ENCODE measurements around the gene SIPA1L3. TPM values are rescaled to one million over a fixed set of nuclear protein-coding genes. Genes with fewer than 3 reads are reported as not detected.
A peak's percentile ranks its signal among the peaks of the same experiment; 100 is the strongest.

Gene SIPA1L3
- total and polyA plus RNA-seq, 2 of the 13 experiments (the other 11 are each of a cell fraction or from before 2014, with no cell fraction given) = 5.5 to 7.7 TPM

DNA sequence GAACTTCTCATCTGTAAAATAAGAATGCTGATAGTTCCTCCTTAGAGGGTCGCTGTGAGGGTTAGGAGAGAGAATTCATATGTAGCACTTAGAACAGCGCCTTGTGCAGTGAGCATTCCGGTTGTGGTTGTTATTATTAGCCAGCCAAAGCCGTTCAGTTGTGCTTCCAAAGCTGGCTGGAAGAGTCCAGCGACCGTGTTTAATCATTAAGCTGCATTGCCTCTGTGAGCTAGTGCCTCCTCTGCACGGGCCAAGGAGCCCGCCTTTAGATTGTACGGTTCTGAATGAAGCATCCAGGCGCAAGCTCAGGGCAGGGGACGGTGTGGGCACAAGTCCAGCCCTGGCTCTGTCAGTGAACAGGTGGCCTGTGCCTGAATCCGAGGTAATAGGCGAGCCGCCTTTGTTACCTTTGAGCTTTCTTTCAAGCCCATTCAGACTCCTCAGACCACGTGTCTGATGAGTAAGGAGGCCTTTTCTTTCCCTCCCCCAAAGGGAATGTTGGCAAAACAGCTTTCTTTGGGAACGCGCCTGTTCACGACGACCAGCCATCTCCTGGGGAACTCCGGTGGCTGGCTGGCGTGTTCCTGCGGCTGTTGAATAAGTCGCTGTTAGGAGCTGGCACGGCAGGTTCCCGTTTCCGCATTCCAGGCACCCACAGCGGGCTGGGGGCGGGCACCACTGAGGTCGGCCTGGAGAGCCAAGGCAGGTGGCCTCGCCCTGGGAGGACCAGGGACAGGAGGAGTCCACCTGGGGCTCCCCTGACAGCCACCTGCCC, 25.1 kb downstream of the SIPA1L3 start (continued):
- TF ChIP-seq GZF1 (CRISPR knock-in tag; IDR thresholded peaks at IDR 0.05) = no peak; the same call in 1 of the 2 replicates
- no peak for TF ChIP-seq STAT5B (CRISPR knock-in tag; IDR thresholded peaks at IDR 0.05)
- no peak for TF ChIP-seq ZNF773 (CRISPR knock-in tag; IDR thresholded peaks at IDR 0.05; ENCODE audit: borderline replicate concordance)
- TF ChIP-seq STAG1 (CRISPR knock-in tag; IDR thresholded peaks at IDR 0.05) = peak; percentile 3; the same call in 1 of the 2 replicates
- TF ChIP-seq ARNT (IDR thresholded peaks at IDR 0.05) = no peak
- TF ChIP-seq, protein P1, sequence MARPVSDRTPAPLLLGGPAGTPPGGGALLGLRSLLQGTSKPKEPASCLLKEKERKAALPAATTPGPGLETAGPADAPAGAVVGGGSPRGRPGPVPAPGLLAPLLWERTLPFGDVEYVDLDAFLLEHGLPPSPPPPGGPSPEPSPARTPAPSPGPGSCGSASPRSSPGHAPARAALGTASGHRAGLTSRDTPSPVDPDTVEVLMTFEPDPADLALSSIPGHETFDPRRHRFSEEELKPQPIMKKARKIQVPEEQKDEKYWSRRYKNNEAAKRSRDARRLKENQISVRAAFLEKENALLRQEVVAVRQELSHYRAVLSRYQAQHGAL (CRISPR knock-in tag; IDR thresholded peaks at IDR 0.05; ENCODE audit: not compliant biosample characterization) = no peak
- no peak for TF ChIP-seq MTF2 (CRISPR knock-in tag; IDR thresholded peaks at IDR 0.05; ENCODE audit: borderline replicate concordance)
- peak; percentile 64 for TF ChIP-seq ZFX (CRISPR knock-in tag; IDR thresholded peaks at IDR 0.05; ENCODE audit: low read depth)
- TF ChIP-seq, protein P2, sequence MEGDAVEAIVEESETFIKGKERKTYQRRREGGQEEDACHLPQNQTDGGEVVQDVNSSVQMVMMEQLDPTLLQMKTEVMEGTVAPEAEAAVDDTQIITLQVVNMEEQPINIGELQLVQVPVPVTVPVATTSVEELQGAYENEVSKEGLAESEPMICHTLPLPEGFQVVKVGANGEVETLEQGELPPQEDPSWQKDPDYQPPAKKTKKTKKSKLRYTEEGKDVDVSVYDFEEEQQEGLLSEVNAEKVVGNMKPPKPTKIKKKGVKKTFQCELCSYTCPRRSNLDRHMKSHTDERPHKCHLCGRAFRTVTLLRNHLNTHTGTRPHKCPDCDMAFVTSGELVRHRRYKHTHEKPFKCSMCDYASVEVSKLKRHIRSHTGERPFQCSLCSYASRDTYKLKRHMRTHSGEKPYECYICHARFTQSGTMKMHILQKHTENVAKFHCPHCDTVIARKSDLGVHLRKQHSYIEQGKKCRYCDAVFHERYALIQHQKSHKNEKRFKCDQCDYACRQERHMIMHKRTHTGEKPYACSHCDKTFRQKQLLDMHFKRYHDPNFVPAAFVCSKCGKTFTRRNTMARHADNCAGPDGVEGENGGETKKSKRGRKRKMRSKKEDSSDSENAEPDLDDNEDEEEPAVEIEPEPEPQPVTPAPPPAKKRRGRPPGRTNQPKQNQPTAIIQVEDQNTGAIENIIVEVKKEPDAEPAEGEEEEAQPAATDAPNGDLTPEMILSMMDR (CRISPR knock-in tag; IDR thresholded peaks at IDR 0.05) = peak; percentile 27; the same call in 1 of the 2 replicates
- peak; percentile 84 for TF ChIP-seq ZNF501 (CRISPR knock-in tag; IDR thresholded peaks at IDR 0.05)
- TF ChIP-seq, protein P3, sequence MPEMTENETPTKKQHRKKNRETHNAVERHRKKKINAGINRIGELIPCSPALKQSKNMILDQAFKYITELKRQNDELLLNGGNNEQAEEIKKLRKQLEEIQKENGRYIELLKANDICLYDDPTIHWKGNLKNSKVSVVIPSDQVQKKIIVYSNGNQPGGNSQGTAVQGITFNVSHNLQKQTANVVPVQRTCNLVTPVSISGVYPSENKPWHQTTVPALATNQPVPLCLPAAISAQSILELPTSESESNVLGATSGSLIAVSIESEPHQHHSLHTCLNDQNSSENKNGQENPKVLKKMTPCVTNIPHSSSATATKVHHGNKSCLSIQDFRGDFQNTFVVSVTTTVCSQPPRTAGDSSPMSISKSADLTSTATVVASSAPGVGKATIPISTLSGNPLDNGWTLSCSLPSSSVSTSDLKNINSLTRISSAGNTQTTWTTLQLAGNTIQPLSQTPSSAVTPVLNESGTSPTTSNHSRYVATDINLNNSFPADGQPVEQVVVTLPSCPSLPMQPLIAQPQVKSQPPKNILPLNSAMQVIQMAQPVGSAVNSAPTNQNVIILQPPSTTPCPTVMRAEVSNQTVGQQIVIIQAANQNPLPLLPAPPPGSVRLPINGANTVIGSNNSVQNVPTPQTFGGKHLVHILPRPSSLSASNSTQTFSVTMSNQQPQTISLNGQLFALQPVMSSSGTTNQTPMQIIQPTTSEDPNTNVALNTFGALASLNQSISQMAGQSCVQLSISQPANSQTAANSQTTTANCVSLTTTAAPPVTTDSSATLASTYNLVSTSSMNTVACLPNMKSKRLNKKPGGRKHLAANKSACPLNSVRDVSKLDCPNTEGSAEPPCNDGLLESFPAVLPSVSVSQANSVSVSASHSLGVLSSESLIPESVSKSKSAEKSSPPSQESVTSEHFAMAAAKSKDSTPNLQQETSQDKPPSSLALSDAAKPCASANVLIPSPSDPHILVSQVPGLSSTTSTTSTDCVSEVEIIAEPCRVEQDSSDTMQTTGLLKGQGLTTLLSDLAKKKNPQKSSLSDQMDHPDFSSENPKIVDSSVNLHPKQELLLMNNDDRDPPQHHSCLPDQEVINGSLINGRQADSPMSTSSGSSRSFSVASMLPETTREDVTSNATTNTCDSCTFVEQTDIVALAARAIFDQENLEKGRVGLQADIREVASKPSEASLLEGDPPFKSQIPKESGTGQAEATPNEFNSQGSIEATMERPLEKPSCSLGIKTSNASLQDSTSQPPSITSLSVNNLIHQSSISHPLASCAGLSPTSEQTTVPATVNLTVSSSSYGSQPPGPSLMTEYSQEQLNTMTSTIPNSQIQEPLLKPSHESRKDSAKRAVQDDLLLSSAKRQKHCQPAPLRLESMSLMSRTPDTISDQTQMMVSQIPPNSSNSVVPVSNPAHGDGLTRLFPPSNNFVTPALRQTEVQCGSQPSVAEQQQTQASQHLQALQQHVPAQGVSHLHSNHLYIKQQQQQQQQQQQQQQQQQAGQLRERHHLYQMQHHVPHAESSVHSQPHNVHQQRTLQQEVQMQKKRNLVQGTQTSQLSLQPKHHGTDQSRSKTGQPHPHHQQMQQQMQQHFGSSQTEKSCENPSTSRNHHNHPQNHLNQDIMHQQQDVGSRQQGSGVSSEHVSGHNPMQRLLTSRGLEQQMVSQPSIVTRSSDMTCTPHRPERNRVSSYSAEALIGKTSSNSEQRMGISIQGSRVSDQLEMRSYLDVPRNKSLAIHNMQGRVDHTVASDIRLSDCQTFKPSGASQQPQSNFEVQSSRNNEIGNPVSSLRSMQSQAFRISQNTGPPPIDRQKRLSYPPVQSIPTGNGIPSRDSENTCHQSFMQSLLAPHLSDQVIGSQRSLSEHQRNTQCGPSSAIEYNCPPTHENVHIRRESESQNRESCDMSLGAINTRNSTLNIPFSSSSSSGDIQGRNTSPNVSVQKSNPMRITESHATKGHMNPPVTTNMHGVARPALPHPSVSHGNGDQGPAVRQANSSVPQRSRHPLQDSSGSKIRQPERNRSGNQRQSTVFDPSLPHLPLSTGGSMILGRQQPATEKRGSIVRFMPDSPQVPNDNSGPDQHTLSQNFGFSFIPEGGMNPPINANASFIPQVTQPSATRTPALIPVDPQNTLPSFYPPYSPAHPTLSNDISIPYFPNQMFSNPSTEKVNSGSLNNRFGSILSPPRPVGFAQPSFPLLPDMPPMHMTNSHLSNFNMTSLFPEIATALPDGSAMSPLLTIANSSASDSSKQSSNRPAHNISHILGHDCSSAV (CRISPR knock-in tag; IDR thresholded peaks at IDR 0.05; ENCODE audit: borderline replicate concordance) = no peak
- 0 out of 2 replicates have a peak, but pooled peaks have one; percentile 22 for TF ChIP-seq ZBTB38 (CRISPR knock-in tag; IDR thresholded peaks at IDR 0.05)
- TF ChIP-seq TBX2 (CRISPR knock-in tag; IDR thresholded peaks at IDR 0.05; ENCODE audit: borderline replicate concordance) = peak; percentile 40; the same call in 1 of the 2 replicates
- TF ChIP-seq ZNF546 (CRISPR knock-in tag; conservative IDR thresholded peaks at IDR 0.05) = peak; percentile 74; the same call in 1 of the 2 replicates
- no peak for TF ChIP-seq NR2F6 (IDR thresholded peaks at IDR 0.05)
- peak; percentile 39; the same call in 1 of the 2 replicates for TF ChIP-seq NR2F6 (CRISPR knock-in tag; IDR thresholded peaks at IDR 0.05)
- no peak for TF ChIP-seq ZNF724P (CRISPR knock-in tag; IDR thresholded peaks at IDR 0.05; ENCODE audit: borderline replicate concordance)
- no peak for TF ChIP-seq NR3C1 (CRISPR knock-in tag; IDR thresholded peaks at IDR 0.05)
- TF ChIP-seq HIVEP1 (CRISPR knock-in tag; IDR thresholded peaks at IDR 0.05) = peak; percentile 48; the same call in 1 of the 2 replicates
- peak; percentile 38; the same call in 1 of the 2 replicates for TF ChIP-seq ZNF878 (CRISPR knock-in tag; IDR thresholded peaks at IDR 0.05)
